ENCODE results near the gene VPS36.

The VPS36 gene

DNA sequence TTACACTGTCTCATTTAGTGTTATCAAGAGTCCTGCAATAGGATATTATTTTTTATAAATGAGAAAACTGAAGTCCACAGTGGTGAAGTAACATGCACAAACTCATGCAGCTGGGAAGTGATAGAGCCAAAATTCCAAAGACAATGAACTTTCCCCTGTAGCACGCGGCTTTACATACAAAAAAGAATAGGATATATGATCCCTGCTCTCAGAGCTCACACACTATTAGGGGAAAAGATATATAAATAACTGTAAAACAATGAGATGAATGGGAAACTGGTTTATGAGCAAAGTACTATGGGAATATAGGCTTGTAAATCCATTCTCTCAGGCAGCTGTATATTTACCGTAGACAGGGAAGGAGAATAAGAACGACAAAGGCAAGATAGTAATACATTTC is 84.1 kb downstream of the VPS36 start:
- Histone ChIP-seq H3K36me3 (ENCODE audit: control insufficient read depth, insufficient read depth, low read length) (no peaks in the 10 kb centered on the region), H3K4me3 (replicated peaks; ENCODE audit: low read depth, low read length) (no peak overlapping the region), H3K27me3 (replicated peaks; ENCODE audit: control insufficient read depth, insufficient read depth, low read length) (no peaks in the 10 kb centered on the region)
- TF ChIP-seq, protein P1, sequence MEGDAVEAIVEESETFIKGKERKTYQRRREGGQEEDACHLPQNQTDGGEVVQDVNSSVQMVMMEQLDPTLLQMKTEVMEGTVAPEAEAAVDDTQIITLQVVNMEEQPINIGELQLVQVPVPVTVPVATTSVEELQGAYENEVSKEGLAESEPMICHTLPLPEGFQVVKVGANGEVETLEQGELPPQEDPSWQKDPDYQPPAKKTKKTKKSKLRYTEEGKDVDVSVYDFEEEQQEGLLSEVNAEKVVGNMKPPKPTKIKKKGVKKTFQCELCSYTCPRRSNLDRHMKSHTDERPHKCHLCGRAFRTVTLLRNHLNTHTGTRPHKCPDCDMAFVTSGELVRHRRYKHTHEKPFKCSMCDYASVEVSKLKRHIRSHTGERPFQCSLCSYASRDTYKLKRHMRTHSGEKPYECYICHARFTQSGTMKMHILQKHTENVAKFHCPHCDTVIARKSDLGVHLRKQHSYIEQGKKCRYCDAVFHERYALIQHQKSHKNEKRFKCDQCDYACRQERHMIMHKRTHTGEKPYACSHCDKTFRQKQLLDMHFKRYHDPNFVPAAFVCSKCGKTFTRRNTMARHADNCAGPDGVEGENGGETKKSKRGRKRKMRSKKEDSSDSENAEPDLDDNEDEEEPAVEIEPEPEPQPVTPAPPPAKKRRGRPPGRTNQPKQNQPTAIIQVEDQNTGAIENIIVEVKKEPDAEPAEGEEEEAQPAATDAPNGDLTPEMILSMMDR (IDR thresholded peaks at IDR 0.05; ENCODE audit: insufficient read depth, low read length, poor library complexity, severe bottlenecking) = no peak
- DNase-seq (ENCODE audit: extremely low read depth, insufficient read length) = no peak
